ENCODE measurements around the gene MEGF8. TPM values are rescaled to one million over a fixed set of nuclear protein-coding genes. Genes with fewer than 3 reads are reported as not detected.

Gene MEGF8
- total and polyA plus RNA-seq, 7 donors: 3.3 to 21.1 (median 8.1) TPM

GRCh38 chr19:42363614-42364346 lies 38.3 kb downstream of the MEGF8 start:
- TF ChIP-seq, protein P1, sequence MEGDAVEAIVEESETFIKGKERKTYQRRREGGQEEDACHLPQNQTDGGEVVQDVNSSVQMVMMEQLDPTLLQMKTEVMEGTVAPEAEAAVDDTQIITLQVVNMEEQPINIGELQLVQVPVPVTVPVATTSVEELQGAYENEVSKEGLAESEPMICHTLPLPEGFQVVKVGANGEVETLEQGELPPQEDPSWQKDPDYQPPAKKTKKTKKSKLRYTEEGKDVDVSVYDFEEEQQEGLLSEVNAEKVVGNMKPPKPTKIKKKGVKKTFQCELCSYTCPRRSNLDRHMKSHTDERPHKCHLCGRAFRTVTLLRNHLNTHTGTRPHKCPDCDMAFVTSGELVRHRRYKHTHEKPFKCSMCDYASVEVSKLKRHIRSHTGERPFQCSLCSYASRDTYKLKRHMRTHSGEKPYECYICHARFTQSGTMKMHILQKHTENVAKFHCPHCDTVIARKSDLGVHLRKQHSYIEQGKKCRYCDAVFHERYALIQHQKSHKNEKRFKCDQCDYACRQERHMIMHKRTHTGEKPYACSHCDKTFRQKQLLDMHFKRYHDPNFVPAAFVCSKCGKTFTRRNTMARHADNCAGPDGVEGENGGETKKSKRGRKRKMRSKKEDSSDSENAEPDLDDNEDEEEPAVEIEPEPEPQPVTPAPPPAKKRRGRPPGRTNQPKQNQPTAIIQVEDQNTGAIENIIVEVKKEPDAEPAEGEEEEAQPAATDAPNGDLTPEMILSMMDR (IDR thresholded peaks at IDR 0.05): no peak
- Histone ChIP-seq H3K36me3 (ENCODE audit: insufficient read depth in 1 of 2, low read depth in 1 of 2) (peaks cover 0 to 41% of the 10 kb centered on the region in 2 donors), H3K27me3 (ENCODE audit: insufficient read depth in 3 of 3, low read length in 2 of 3) (no peaks in the 10 kb centered on the region), H3K9me3 (no peaks in the 10 kb centered on the region), H3K27ac (no peak overlapping the region), H3K4me3 (no peak overlapping the region), H3K4me1 (peaks cover 20% of the 10 kb centered on the region)
- WGBS, 3 donors: 83 to 88% (median 87%) methylated on average over 17 of the region's 17 CpGs
- intact Hi-C loops (cut with DNase I): no loop called here
- ATAC-seq (no peak), DNase-seq (no peak)

DNA sequence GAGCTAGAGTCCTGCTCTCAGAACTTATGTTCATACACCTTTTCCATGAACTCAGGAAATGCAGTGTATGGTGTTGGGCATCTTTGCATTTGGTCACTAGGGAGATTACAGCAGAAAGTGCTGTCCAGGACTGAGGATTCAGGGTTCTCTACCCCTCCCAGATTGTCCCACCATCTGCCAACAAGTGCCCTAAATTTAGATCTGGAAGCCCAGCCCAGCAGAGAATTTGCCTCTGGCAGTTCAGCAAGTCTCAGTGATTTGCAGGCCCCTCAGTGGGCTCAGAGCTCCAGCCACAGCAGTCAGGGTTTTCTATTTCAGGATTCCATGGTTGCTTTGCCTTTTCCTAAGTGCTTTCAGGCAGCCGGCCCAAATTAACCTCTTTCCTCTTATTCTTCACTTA lies 41.2 kb downstream of the MEGF8 start:
- ATAC-seq (peak in 1 of 4 donors; percentile 46), DNase-seq (no peak)
- intact Hi-C loops (cut with DNase I): no loop called here
- 14 to 27% (median 15%) methylated on average over 1 of the region's 1 CpG for WGBS, 3 donors
- H3K27me3 ChIP-seq (ENCODE audit: insufficient read depth in 3 of 3, low read length in 2 of 3): no peaks in the 10 kb centered on the region
- peaks cover 20% of the 10 kb centered on the region for H3K4me1 ChIP-seq
- TF ChIP-seq, protein P1 (IDR thresholded peaks at IDR 0.05): no peak
- no peak overlapping the region for H3K4me3 ChIP-seq
- H3K9me3 ChIP-seq: no peaks in the 10 kb centered on the region
- H3K36me3 ChIP-seq (ENCODE audit: insufficient read depth in 1 of 2, low read depth in 1 of 2): peaks cover 0 to 23% of the 10 kb centered on the region in 2 donors
- H3K27ac ChIP-seq: no peak overlapping the region

DNA sequence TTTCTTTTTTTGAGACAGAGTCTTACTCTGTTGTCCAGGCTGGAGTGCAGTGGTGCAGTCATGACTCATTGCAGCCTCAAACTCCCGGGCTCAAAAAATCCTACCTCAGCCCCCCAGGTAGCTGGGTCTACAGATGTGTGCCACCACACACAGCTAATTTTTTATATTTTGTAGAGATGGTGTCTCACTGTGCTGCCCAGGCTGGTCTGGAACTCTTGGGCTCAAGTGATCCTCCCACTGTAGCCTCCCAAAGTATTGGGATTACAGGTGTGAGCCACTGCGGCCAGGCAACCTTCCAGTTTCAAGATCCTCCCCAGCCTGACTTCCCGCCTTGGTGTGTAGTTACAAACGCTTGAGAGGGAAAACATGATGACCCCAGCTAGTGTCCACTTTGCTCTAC lies 42.5 kb downstream of the MEGF8 start:
- no peak overlapping the region for H3K27ac ChIP-seq
- H3K36me3 ChIP-seq (ENCODE audit: insufficient read depth in 1 of 2, low read depth in 1 of 2): peaks cover 0 to 17% of the 10 kb centered on the region in 2 donors
- no peaks in the 10 kb centered on the region for H3K27me3 ChIP-seq (ENCODE audit: insufficient read depth in 3 of 3, low read length in 2 of 3)
- H3K4me1 ChIP-seq: peaks cover 20% of the 10 kb centered on the region
- no peak for DNase-seq
- intact Hi-C loops (cut with DNase I): no loop called here
- TF ChIP-seq, protein P1 (IDR thresholded peaks at IDR 0.05): no peak
- no peak for ATAC-seq
- H3K9me3 ChIP-seq: no peaks in the 10 kb centered on the region
- WGBS, 3 donors: 88 to 95% (median 94%) methylated on average over 4 of the region's 4 CpGs
- no peak overlapping the region for H3K4me3 ChIP-seq

DNA sequence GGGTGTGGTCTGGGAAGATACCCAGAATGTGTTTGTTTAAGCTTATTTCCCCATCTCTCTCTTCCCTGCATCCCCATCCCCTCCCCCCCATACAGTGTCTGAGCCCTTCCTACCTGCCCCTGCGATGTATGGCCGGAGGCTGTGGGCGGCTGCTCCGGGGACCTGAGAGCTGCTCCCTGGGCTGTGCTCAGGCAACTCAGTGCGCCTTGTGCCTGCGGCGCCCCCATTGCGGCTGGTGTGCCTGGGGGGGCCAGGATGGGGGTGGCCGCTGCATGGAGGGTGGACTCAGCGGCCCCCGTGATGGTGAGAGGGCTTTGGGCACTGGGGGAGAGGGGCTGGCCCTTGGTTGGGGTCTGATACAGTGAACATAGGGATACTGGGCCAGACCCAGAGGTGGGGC lies 42.9 kb downstream of the MEGF8 start:
- intact Hi-C loops (cut with DNase I): no loop called here
- DNase-seq (no peak), ATAC-seq (no peak)
- no peak overlapping the region for H3K4me3 ChIP-seq
- H3K9me3 ChIP-seq: no peaks in the 10 kb centered on the region
- TF ChIP-seq, protein P1 (IDR thresholded peaks at IDR 0.05): no peak
- H3K27me3 ChIP-seq (ENCODE audit: insufficient read depth in 3 of 3, low read length in 2 of 3): no peaks in the 10 kb centered on the region
- H3K36me3 ChIP-seq (ENCODE audit: insufficient read depth in 1 of 2, low read depth in 1 of 2): peaks cover 0 to 13% of the 10 kb centered on the region in 2 donors
- H3K4me1 ChIP-seq: peaks cover 20% of the 10 kb centered on the region
- WGBS, 3 donors: 92 to 95% (median 95%) methylated on average over 11 of the region's 11 CpGs
- no peak overlapping the region for H3K27ac ChIP-seq

DNA sequence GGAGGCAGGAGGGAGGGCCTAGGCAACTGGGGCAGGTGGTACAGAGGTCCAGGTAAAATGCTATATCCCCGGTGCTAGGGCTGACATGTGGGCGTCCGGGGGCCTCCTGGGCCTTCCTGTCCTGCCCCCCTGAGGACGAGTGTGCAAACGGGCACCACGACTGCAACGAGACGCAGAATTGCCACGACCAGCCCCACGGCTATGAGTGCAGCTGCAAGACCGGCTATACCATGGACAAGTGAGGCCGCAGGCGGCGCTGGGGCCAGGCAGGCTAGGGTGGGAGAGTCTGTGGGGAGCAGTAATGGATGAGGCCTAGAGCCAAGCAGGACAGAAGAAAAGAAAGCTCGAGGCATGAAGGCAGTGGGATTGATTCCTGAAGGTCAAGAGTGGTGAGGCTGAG lies 43.3 kb downstream of the MEGF8 start:
- no peak overlapping the region for H3K4me3 ChIP-seq
- intact Hi-C loops (cut with DNase I): no loop called here
- ATAC-seq (no peak), DNase-seq (no peak)
- H3K27ac ChIP-seq: no peak overlapping the region
- no peaks in the 10 kb centered on the region for H3K27me3 ChIP-seq (ENCODE audit: insufficient read depth in 3 of 3, low read length in 2 of 3)
- H3K4me1 ChIP-seq: peaks cover 20% of the 10 kb centered on the region
- peaks cover 0 to 9% of the 10 kb centered on the region in 2 donors for H3K36me3 ChIP-seq (ENCODE audit: insufficient read depth in 1 of 2, low read depth in 1 of 2)
- 91 to 94% (median 94%) methylated on average over 15 of the region's 15 CpGs for WGBS, 3 donors
- no peaks in the 10 kb centered on the region for H3K9me3 ChIP-seq
- TF ChIP-seq, protein P1 (IDR thresholded peaks at IDR 0.05): no peak

Measured in psoas muscle (tissue), 8 donors.